B cell (primary cell): ENCODE data around the gene UBAC2. TPM values are rescaled to one million over a fixed set of nuclear protein-coding genes. Genes with fewer than 3 reads are reported as not detected.
A peak's percentile ranks its signal among the peaks of the same experiment; 100 is the strongest.

ENCODE experiments used
- ATAC-seq: fragments of 200-7000 bp; cut with Tn5 transposase; one replicate; pipeline ENCODE4 v1.10.0; 2021; ENCODE audit warnings: low read depth, mild to moderate bottlenecking, moderate number of reproducible peaks, moderate library complexity
- CTCF ChIA-PET: fragments of 350-600 bp; sonication (Branson Sonifier 250); formaldehyde crosslinking; loops from one replicate; lab custom pipeline; 2021; ENCODE audit warnings: antibody characterized with exemption, inconsistent platforms; lab: Charles Lee
- POLR2A ChIA-PET: fragments of 350-600 bp; sonication (Branson Sonifier 250); formaldehyde crosslinking; loops from one replicate; lab custom pipeline; 2021; ENCODE audit warnings: antibody characterized with exemption; lab: Charles Lee
- DNase-seq: peaks from one replicate; pipeline ENCODE4 v3.0.0; 2013
- H2AFZ ChIP-seq: 2 replicates; pipeline ENCODE4 v1.6.1; 2012; ENCODE audit warnings: mild to moderate bottlenecking, low read depth, low read length; ENCODE audit not compliant: insufficient read depth, poor library complexity, severe bottlenecking
- H3K27ac ChIP-seq, 2 donors: 1 replicate in 1 of 2; 2 replicates in 1 of 2; pipeline ENCODE4 v1.5.1; 2012 to 2013; ENCODE audit warnings: low read length in 2 of 2, mild to moderate bottlenecking in 2 of 2, moderate library complexity in 1 of 2
- H3K27me3 ChIP-seq, 4 experiments: fragments of 200-600 bp in 1 of 4; sonication (generic) in 1 of 4; replicated peaks in 1 of 4; 1 replicate in 2 of 4; 2 replicates in 2 of 4; pipeline versions ENCODE4 v1.6.1 to v1.7.0; 2013 to 2016; ENCODE audit warnings: low read length in 3 of 4, mild to moderate bottlenecking in 2 of 4, mixed read lengths in 1 of 4, moderate library complexity in 1 of 4; ENCODE audit not compliant: insufficient read depth in 4 of 4, control insufficient read depth in 3 of 4; ENCODE audit errors: control extremely low read depth in 1 of 4
- H3K36me3 ChIP-seq, 2 experiments: replicated peaks in 1 of 2; 1 replicate in 1 of 2; 2 replicates in 1 of 2; pipeline versions ENCODE4 v1.6.1 to v1.7.1; 2013; ENCODE audit warnings: low read length in 1 of 2; ENCODE audit not compliant: insufficient read depth in 2 of 2, control insufficient read depth in 1 of 2; ENCODE audit errors: control extremely low read depth in 1 of 2, extremely low read depth in 1 of 2
- H3K4me1 ChIP-seq, 2 donors: fragments of 200-600 bp in 1 of 2; sonication (generic) in 1 of 2; 1 replicate in 1 of 2; 2 replicates in 1 of 2; pipeline versions ENCODE4 v1.5.1 to v1.6.1; 2013 to 2017; ENCODE audit warnings: low read length in 2 of 2; ENCODE audit not compliant: control insufficient read depth in 2 of 2, insufficient read depth in 2 of 2
- H3K4me2 ChIP-seq: replicated peaks from 2 replicates; pipeline ENCODE3; 2012; ENCODE audit warnings: mild to moderate bottlenecking, low read depth, low read length; ENCODE audit not compliant: poor library complexity, severe bottlenecking
- H3K4me3 ChIP-seq, 5 experiments: fragments of 200-600 bp in 1 of 5; sonication (generic) in 1 of 5; 1 replicate in 3 of 5; 2 replicates in 2 of 5; pipeline versions ENCODE4 v1.5.1 to v1.7.0; 2011 to 2016; ENCODE audit warnings: low read length in 4 of 5, mild to moderate bottlenecking in 4 of 5, low read depth in 2 of 5, control low read depth in 1 of 5, moderate library complexity in 1 of 5; ENCODE audit not compliant: insufficient read depth in 1 of 5; ENCODE audit errors: control extremely low read depth in 1 of 5, extremely low read depth in 1 of 5
- H3K79me2 ChIP-seq: fragments of 200-600 bp; sonication (generic); one replicate; pipeline ENCODE4 v1.6.0; 2016; ENCODE audit warnings: low read length; ENCODE audit not compliant: control insufficient read depth, insufficient read depth
- H3K9ac ChIP-seq: fragments of 200-600 bp; sonication (generic); 2 replicates; pipeline ENCODE4 v1.6.1; 2017; ENCODE audit warnings: mild to moderate bottlenecking, low read length, moderate library complexity
- H3K9me3 ChIP-seq, 3 donors: one replicate each; pipeline versions ENCODE4 v1.6.1 to v1.7.1; 2013; ENCODE audit warnings: low read length in 2 of 3; ENCODE audit not compliant: control insufficient read depth in 2 of 3, insufficient read depth in 1 of 3; ENCODE audit errors: control extremely low read depth in 1 of 3
- H4K20me1 ChIP-seq: 2 replicates; pipeline ENCODE4 v1.6.0; 2012; ENCODE audit warnings: mild to moderate bottlenecking, low read length; ENCODE audit not compliant: insufficient read depth, control insufficient read depth, poor library complexity, severe bottlenecking
- H3K27ac Mint-ChIP-seq: one replicate; pipeline ENCODE4 v1.8.0; 2021; ENCODE audit warnings: mixed read lengths
- H3K27me3 Mint-ChIP-seq: one replicate; pipeline ENCODE4 v1.8.0; 2021; ENCODE audit warnings: mixed read lengths
- H3K4me1 Mint-ChIP-seq: one replicate; pipeline ENCODE4 v1.8.0; 2021; ENCODE audit warnings: mixed read lengths
- H3K4me3 Mint-ChIP-seq: one replicate; pipeline ENCODE4 v1.8.0; 2021; ENCODE audit warnings: mixed read lengths
- H3K9me3 Mint-ChIP-seq: one replicate; pipeline ENCODE4 v1.8.0; 2022; ENCODE audit warnings: mixed read lengths; ENCODE audit not compliant: insufficient read depth
- CTCF ChIP-seq: fragments of 200-600 bp; IDR thresholded peaks from one replicate; pipeline ENCODE4 v1.8.0; 2022; ENCODE audit warnings: antibody characterized with exemption, mild to moderate bottlenecking
- EZH2 ChIP-seq: IDR thresholded peaks from 2 replicates; pipeline ENCODE4 v1.6.1; 2012; ENCODE audit warnings: borderline replicate concordance, low read depth, mild to moderate bottlenecking, moderate library complexity, low read length; ENCODE audit not compliant: insufficient read depth, poor library complexity, severe bottlenecking
- WGBS: methylation state at CpG from one replicate; pipeline ENCODE4 v1.1.5; 2013; ENCODE audit warnings: missing lambda C conversion rate; ENCODE audit not compliant: insufficient coverage; 5-methylcytosine and 5-hydroxymethylcytosine counted together
- intact Hi-C: fragments of 100-400 bp; cut with micrococcal nuclease; formaldehyde crosslinking; loops from one replicate; pipeline ENCODE4 v1.10.0; 2022
- polyA plus RNA-seq: library from polyadenylated mRNA; depleted of rRNA; stranded (reverse); fragments of >200 nt; gene quantifications from 2 replicates; pipeline ENCODE4 v1.2.3, GENCODE V29; 2012
- total RNA-seq, 2 donors: library from RNA; stranded (reverse); fragments of 120-200 nt in 1 of 2; gene quantifications; 1 replicate in 1 of 2; 2 replicates in 1 of 2; pipeline versions ENCODE4 v1.2.3 to v1.2.4, GENCODE V29; 2013 to 2022

Gene UBAC2
- total and polyA plus RNA-seq, 2 donors (not counting 1 experiment from before 2014, with no cell fraction given): 56.3 to 60.8 TPM

- ATAC-seq (no peak), DNase-seq (no peak)
- POLR2A ChIA-PET: interaction anchor here (1.4 to 2.7 kb wide), 2 partner anchors 70 to 130 kb away, joined by 4 to 34 read pairs; no protein-coding TSS in a partner anchor
- peak overlapping the region; percentile 68 for H3K4me2 ChIP-seq
- no peaks in the 10 kb centered on the region for H3K27me3 Mint-ChIP-seq
- no peaks in the 10 kb centered on the region for H3K9me3 ChIP-seq
- H3K9me3 Mint-ChIP-seq: no peaks in the 10 kb centered on the region
- peak overlapping the region; percentile 78 to 87 for H3K27ac ChIP-seq
- peaks cover 0 to 38% of the 10 kb centered on the region in 2 experiments for H3K36me3 ChIP-seq
- H3K27me3 ChIP-seq: no peaks in the 10 kb centered on the region
- intact Hi-C loops: loop anchor here (10.0 kb wide), 1 partner anchor 130 kb away; no protein-coding TSS in a partner anchor
- H4K20me1 ChIP-seq: no peaks in the 10 kb centered on the region
- H3K4me3 ChIP-seq: peak overlapping the region; percentile 45 to 97 (median 71)
- no CpG with 5 or more reads among the region's 5 CpGs for WGBS
- H3K27ac Mint-ChIP-seq: peak overlapping the region; percentile 87
- TF ChIP-seq CTCF (no peak), EZH2 (no peak)
- H3K4me1 ChIP-seq: peaks cover 67 to 70% of the 10 kb centered on the region in 2 donors
- peaks cover 69% of the 10 kb centered on the region for H3K4me1 Mint-ChIP-seq
- peak overlapping the region; percentile 80 for H3K9ac ChIP-seq
- H2AFZ ChIP-seq: no peak overlapping the region
- CTCF ChIA-PET: interaction anchor here (0.6 to 13.9 kb wide), 8 partner anchors 11 to 130 kb away, joined by 3 to 206 read pairs (median 22); no protein-coding TSS in a partner anchor
- peaks cover 99% of the 10 kb centered on the region for H3K79me2 ChIP-seq
- H3K4me3 Mint-ChIP-seq: peak overlapping the region; percentile 99
Measured at GRCh38 chr13:99305158-99305557, 104.5 kb downstream of the UBAC2 start.

GRCh38 chr13:99305566-99305965 lies 104.9 kb downstream of the UBAC2 start:
- DNase-seq (no peak), ATAC-seq (no peak)
- Histone ChIP-seq H3K9me3 (no peaks in the 10 kb centered on the region), H2AFZ (no peak overlapping the region), H3K27ac (peak overlapping the region; percentile 78 to 87), H3K4me1 (peaks cover 65 to 68% of the 10 kb centered on the region in 2 donors), H3K9ac (peak overlapping the region; percentile 80), H3K4me2 (peak overlapping the region; percentile 68), H3K79me2 (peaks cover 97% of the 10 kb centered on the region), H3K4me3 (peak overlapping the region; percentile 45 to 97 (median 71)), H3K27me3 (no peaks in the 10 kb centered on the region), H4K20me1 (no peaks in the 10 kb centered on the region), H3K36me3 (peaks cover 0 to 34% of the 10 kb centered on the region in 2 experiments)
- H3K4me1 Mint-ChIP-seq: peaks cover 68% of the 10 kb centered on the region
- intact Hi-C loops: loop anchor here (10.0 kb wide), 1 partner anchor 129 kb away; no protein-coding TSS in a partner anchor
- H3K27ac Mint-ChIP-seq: peak overlapping the region; percentile 85
- TF ChIP-seq EZH2 (no peak), CTCF (no peak)
- H3K27me3 Mint-ChIP-seq: no peaks in the 10 kb centered on the region
- H3K4me3 Mint-ChIP-seq: peak overlapping the region; percentile 99
- CTCF ChIA-PET: interaction anchor here (1.0 to 13.9 kb wide), 15 partner anchors 8 to 130 kb away, joined by 3 to 206 read pairs (median 5); no protein-coding TSS in a partner anchor
- 100% methylated on average over 4 of the region's 8 CpGs for WGBS
- POLR2A ChIA-PET: interaction anchor here (0.7 to 2.7 kb wide), 4 partner anchors 43 to 130 kb away, joined by 3 to 34 read pairs (median 4); no protein-coding TSS in a partner anchor
- no peaks in the 10 kb centered on the region for H3K9me3 Mint-ChIP-seq
